Measurements from ENCODE around the gene NBEAL2. TPM values are rescaled to one million over a fixed set of nuclear protein-coding genes. Genes with fewer than 3 reads are reported as not detected.

Gene NBEAL2
- total RNA-seq, 1 donor from 2014 or later, result 227 TPM

DNA sequence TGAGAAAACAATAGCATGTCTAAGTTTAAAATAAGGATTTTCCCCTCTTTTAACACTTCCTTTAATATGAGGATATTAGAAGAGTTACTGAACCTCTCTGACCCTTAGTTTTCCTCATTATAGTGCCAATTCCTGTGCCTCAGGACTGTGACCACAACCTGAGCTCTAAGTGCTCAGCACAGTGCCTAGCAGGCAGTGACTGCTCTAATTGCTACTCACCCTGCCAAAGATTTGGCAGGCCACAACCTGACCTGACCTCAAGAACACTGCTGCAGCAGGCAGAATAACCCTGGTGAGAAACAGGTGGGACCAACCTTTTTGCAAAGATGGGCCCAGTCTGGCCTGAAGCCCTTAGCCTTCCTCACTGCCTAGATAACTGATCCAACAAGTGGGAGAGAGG is 35.7 kb downstream of the NBEAL2 start:
- DNase-seq (ENCODE audit: extremely low spot score in 2 of 2), result no peak
- TF ChIP-seq POLR2A (IDR thresholded peaks at IDR 0.05) (no peak), POLR2AphosphoS5 (IDR thresholded peaks at IDR 0.05; ENCODE audit: insufficient read depth in 1 of 2, low read depth in 1 of 2) (no peak)
- TF ChIP-seq, protein P1, sequence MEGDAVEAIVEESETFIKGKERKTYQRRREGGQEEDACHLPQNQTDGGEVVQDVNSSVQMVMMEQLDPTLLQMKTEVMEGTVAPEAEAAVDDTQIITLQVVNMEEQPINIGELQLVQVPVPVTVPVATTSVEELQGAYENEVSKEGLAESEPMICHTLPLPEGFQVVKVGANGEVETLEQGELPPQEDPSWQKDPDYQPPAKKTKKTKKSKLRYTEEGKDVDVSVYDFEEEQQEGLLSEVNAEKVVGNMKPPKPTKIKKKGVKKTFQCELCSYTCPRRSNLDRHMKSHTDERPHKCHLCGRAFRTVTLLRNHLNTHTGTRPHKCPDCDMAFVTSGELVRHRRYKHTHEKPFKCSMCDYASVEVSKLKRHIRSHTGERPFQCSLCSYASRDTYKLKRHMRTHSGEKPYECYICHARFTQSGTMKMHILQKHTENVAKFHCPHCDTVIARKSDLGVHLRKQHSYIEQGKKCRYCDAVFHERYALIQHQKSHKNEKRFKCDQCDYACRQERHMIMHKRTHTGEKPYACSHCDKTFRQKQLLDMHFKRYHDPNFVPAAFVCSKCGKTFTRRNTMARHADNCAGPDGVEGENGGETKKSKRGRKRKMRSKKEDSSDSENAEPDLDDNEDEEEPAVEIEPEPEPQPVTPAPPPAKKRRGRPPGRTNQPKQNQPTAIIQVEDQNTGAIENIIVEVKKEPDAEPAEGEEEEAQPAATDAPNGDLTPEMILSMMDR (IDR thresholded peaks at IDR 0.05), result no peak
- Histone ChIP-seq H3K27ac (no peak overlapping the region), H3K36me3 (peaks cover 5 to 46% of the 10 kb centered on the region in 2 donors), H3K4me1 (peaks cover 2% of the 10 kb centered on the region), H3K9me3 (no peaks in the 10 kb centered on the region), H3K4me3 (no peak overlapping the region), H3K27me3 (no peaks in the 10 kb centered on the region)
- intact Hi-C loops (cut with DNase I), result no loop called here

DNA sequence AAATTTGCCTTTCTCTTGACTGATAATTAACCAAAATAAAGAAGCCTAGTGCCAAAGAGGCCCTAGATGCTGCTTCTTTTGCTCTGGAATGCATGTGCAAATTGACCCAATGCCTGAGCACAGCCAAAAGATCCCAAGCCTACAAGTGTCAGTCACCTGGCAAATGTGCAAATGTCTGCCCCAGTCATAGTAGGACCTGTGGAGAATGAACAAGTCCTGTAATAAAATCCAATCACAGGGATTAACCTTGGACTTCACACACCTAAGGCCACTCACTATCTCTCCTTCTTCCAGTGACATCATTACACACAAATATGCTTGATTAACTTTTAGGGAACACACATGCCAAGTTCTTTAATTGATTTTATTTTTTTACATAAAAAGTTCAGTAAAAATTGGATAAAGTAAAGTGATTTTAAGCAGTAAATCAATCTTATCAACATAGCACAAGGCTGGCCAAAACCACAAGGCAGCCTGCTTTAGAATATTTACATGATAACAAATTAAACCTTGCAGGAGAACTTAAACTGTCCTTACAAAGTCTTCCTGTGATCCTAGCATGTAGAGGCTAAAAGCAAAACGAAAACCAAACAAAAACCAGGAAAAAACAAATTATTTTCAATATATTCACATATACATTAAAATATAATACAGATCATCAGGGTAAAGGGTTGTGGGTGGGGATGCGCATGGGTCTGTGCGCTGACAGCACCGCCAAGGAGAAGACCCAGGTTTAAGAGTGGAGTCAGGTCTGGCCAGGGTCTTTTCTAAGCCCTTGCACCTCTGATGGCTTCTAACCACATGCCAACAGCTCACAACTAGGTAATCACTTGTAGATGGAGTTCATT is 36.8 kb downstream of the NBEAL2 start:
- Histone ChIP-seq H3K27ac (no peak overlapping the region), H3K9me3 (no peaks in the 10 kb centered on the region)
- intact Hi-C loops (cut with DNase I), result no loop called here

DNA sequence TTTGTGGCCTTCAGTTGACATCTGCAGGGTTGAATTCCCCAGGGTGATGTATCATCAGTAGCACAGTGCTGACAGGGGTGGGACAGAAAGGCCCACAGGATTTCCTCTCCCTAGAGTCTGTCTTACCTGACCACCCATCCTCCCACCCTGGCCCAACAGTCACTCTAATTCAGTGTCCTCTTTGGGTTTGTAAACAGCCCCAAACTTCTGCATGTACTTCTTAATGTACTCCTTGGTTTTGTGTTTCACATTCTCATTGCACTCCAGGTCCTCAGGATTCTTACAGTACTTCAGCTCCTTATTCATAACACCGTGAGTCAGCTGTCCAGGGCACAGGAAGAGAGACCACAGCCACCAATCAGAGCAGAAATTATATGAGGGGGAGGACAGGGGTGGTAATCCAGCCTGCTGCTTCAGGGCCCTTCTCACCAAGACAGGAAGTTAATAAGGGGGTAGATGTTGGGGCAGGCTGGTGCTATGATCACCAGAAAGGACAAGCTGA is 37.5 kb downstream of the NBEAL2 start:
- Histone ChIP-seq H3K9me3 (no peaks in the 10 kb centered on the region), H3K27ac (no peak overlapping the region), H3K36me3 (peaks cover 5 to 46% of the 10 kb centered on the region in 2 donors), H3K27me3 (no peaks in the 10 kb centered on the region), H3K4me3 (no peak overlapping the region), H3K4me1 (peaks cover 1% of the 10 kb centered on the region)
- intact Hi-C loops (cut with DNase I), result no loop called here
- TF ChIP-seq POLR2AphosphoS5 (IDR thresholded peaks at IDR 0.05; ENCODE audit: insufficient read depth in 1 of 2, low read depth in 1 of 2) (no peak), POLR2A (IDR thresholded peaks at IDR 0.05) (no peak)
- TF ChIP-seq, protein P1 (IDR thresholded peaks at IDR 0.05), result no peak
- no peak for DNase-seq (ENCODE audit: extremely low spot score in 2 of 2)

More for the DNA sequence above, 36.8 kb downstream of the NBEAL2 start:
- Histone ChIP-seq H3K4me3 (no peak overlapping the region), H3K36me3 (peaks cover 5 to 46% of the 10 kb centered on the region in 2 donors), H3K27me3 (no peaks in the 10 kb centered on the region), H3K4me1 (no peaks in the 10 kb centered on the region)
- DNase-seq (ENCODE audit: extremely low spot score in 2 of 2), result no peak
- no peak for TF ChIP-seq POLR2AphosphoS5 (IDR thresholded peaks at IDR 0.05; ENCODE audit: insufficient read depth in 1 of 2, low read depth in 1 of 2)
- TF ChIP-seq, protein P1 (IDR thresholded peaks at IDR 0.05), result peak in 1 of 3 experiments; percentile 3
- TF ChIP-seq POLR2A (IDR thresholded peaks at IDR 0.05), result no peak

DNA sequence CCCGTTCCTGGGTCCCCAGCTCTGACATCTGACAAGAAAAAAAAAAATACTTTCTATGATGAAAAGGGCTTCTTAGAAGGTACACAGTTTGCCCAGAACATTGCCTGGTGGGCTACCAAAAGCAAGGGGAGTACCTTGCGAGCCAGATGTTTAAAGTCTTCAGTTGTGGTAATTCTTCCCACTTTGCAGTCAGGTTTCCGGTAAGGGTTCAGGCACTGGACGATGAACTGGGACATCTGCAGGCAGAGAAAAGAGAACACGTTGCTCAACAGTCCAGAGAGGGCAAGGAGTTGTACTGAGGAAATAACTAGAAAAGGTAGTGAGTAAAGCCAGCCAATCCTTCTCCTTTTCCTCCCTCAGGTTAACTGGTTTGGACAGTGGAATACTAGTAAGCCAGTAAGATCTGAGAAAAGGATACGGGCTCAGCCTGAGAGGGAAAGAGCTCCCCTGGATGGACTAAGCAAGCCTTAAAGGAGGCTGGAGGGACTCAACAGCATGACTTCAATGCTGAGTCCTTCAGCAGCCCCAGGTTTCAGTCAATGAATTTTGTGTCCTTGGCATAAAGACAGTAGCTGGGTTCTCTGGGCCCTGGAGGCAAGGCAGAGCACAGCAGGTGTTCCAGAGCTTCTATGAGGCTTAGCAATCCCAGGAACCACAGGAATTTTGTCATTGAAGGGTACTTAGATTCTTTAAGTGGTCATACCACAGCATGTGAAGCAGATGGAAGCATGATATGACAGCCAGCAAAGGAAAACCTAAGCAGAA is 38.2 kb downstream of the NBEAL2 start:
- Histone ChIP-seq H3K4me3 (no peak overlapping the region), H3K36me3 (peaks cover 5 to 46% of the 10 kb centered on the region in 2 donors), H3K9me3 (no peaks in the 10 kb centered on the region), H3K27ac (no peak overlapping the region), H3K27me3 (no peaks in the 10 kb centered on the region), H3K4me1 (peaks cover 8% of the 10 kb centered on the region)
- DNase-seq (ENCODE audit: extremely low spot score in 2 of 2), result no peak
- TF ChIP-seq POLR2AphosphoS5 (IDR thresholded peaks at IDR 0.05; ENCODE audit: insufficient read depth in 1 of 2, low read depth in 1 of 2), result no peak
- TF ChIP-seq, protein P1 (IDR thresholded peaks at IDR 0.05), result no peak
- TF ChIP-seq POLR2A (IDR thresholded peaks at IDR 0.05), result no peak
- intact Hi-C loops (cut with DNase I), result no loop called here
